Esophagus muscularis mucosa (tissue), 4 donors: ENCODE data around the gene NOL11.

Experiments used
- EP300 ChIP-seq: sonication (generic); formaldehyde crosslinking; IDR thresholded peaks from one replicate; pipeline ENCODE4 v1.6.1; 2017; ENCODE audit warnings: antibody characterized with exemption
- POLR2A ChIP-seq: fragments of 450-650 bp; IDR thresholded peaks from one replicate; pipeline ENCODE4 v1.6.1; 2017; ENCODE audit warnings: antibody characterized with exemption, moderate library complexity, mild to moderate bottlenecking, low read depth
- POLR2AphosphoS5 ChIP-seq, 2 donors: sonication (generic); formaldehyde crosslinking; IDR thresholded peaks; one replicate each; pipeline ENCODE4 v1.6.1; 2017; ENCODE audit warnings: antibody characterized with exemption in 2 of 2
- TF ChIP-seq, protein P1 (sequence below), 3 experiments: fragments of 200-600 bp in 2 of 3; fragments of 450-650 bp in 1 of 3; sonication (generic) in 2 of 3; IDR thresholded peaks; one replicate each; pipeline ENCODE4 v1.5.1; 2017 to 2019; ENCODE audit warnings: antibody characterized with exemption in 3 of 3, mild to moderate bottlenecking in 2 of 3, moderate library complexity in 1 of 3

DNA sequence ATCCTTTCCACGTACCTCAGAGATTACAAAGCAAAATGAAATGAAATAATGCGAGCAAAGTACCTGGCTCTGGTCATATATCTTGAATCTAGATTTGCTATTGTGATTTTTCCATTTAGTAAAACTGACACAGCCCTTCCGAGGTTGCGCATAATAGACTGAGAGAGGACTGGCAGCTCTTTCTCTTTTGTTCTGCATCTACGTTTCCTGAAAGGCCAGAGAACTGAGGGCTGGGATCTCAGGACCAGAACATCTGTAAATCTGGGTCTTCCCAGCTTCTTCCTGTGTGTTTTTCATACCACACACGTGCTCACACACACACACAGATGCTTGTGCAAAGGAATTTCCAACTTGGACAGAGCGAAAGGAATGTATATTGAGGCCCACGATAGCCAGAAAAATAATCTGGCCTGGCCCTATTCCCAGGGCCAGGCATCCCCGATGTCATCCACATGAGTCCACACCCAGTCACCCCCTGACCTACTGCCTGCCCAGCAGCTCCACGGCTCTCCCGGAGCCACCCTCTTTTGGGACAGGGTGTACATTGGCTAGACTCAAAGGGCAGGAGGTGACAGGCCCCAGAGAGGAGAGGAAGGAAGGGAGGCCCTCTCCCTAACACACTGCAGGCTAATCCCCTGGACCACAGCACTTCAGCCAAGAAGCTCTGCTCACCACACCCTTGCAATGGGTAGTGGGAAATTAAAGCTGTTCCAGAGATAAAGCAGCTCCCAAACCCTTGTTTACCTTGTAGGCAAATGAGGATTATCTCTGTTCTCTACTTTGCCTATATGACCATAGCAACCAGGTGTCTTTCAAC, 41.8 kb downstream of the NOL11 start:
- TF ChIP-seq, protein P1, sequence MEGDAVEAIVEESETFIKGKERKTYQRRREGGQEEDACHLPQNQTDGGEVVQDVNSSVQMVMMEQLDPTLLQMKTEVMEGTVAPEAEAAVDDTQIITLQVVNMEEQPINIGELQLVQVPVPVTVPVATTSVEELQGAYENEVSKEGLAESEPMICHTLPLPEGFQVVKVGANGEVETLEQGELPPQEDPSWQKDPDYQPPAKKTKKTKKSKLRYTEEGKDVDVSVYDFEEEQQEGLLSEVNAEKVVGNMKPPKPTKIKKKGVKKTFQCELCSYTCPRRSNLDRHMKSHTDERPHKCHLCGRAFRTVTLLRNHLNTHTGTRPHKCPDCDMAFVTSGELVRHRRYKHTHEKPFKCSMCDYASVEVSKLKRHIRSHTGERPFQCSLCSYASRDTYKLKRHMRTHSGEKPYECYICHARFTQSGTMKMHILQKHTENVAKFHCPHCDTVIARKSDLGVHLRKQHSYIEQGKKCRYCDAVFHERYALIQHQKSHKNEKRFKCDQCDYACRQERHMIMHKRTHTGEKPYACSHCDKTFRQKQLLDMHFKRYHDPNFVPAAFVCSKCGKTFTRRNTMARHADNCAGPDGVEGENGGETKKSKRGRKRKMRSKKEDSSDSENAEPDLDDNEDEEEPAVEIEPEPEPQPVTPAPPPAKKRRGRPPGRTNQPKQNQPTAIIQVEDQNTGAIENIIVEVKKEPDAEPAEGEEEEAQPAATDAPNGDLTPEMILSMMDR (IDR thresholded peaks at IDR 0.05): no peak
- peak; percentile 15 to 32 for TF ChIP-seq POLR2AphosphoS5 (IDR thresholded peaks at IDR 0.05)
- TF ChIP-seq EP300: no peak
- TF ChIP-seq POLR2A: no peak
